ENCODE results near the gene TAOK2. TPM values are rescaled to one million over a fixed set of nuclear protein-coding genes. Genes with fewer than 3 reads are reported as not detected.

The TAOK2 gene
- total RNA-seq, 1 donor from 2014 or later, result 41.5 TPM

DNA sequence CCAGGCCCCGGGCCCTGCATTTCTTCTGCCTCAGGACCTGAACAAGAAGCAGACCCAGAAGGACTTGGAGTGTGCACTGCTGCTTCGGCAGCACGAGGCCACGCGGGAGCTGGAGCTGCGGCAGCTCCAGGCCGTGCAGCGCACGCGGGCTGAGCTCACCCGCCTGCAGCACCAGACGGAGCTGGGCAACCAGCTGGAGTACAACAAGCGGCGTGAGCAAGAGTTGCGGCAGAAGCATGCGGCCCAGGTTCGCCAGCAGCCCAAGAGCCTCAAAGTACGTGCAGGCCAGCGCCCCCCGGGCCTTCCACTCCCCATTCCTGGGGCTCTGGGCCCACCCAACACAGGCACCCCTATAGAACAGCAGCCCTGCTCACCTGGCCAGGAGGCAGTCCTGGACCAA, 12.6 kb downstream of the TAOK2 start:
- intact Hi-C loops (cut with micrococcal nuclease), result no loop called here

DNA sequence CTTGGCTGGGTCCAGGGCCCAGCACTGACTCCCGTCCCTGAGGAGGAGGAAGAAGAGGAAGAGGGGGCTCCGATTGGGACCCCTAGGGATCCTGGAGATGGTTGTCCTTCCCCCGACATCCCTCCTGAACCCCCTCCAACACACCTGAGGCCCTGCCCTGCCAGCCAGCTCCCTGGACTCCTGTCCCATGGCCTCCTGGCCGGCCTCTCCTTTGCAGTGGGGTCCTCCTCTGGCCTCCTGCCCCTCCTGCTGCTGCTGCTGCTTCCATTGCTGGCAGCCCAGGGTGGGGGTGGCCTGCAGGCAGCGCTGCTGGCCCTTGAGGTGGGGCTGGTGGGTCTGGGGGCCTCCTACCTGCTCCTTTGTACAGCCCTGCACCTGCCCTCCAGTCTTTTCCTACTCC, 13.3 kb downstream of the TAOK2 start:
- intact Hi-C loops (cut with micrococcal nuclease), result no loop called here

DNA sequence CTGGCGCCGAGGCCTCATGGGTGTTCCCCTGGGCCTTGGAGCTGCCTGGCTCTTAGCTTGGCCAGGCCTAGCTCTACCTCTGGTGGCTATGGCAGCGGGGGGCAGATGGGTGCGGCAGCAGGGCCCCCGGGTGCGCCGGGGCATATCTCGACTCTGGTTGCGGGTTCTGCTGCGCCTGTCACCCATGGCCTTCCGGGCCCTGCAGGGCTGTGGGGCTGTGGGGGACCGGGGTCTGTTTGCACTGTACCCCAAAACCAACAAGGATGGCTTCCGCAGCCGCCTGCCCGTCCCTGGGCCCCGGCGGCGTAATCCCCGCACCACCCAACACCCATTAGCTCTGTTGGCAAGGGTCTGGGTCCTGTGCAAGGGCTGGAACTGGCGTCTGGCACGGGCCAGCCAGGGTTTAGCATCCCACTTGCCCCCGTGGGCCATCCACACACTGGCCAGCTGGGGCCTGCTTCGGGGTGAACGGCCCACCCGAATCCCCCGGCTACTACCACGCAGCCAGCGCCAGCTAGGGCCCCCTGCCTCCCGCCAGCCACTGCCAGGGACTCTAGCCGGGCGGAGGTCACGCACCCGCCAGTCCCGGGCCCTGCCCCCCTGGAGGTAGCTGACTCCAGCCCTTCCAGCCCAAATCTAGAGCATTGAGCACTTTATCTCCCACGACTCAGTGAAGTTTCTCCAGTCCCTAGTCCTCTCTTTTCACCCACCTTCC, 13.9 kb downstream of the TAOK2 start:
- intact Hi-C loops (cut with micrococcal nuclease), result no loop called here

DNA sequence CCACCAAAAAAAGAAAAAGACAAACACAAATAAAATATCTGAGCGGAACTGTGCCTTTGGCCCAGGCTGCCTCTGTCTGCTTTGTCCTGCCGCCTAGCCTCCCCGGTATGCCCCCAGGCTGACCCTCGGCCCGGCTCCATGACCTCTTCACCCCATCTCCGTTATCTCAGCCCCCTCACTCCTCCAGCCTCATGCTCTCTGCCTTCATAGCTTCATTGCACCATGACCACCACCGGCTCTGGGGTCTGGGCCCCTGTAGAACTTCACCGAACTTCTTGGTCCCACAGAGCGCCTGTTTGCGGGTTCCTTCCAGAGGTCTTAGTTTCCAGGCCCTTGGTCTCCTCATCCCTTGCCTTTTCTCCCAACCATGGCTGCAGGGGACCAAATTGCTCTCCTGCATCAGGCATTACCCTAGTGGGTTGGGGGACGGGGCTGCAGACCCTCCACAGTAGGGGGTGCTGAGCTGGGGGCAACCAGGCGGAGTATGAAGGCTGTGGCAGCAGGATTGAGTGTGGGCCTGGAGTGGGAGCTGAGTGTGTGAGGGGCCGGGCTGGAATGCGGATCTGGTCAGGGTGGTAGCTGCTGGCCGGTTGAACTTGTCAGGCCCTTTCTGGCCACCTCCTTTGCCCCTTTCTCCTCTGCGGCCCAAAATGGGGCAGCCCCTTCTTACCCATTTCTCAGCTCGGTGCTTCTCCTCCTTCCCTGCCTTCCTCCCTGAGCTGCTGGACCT, 14.8 kb downstream of the TAOK2 start:
- intact Hi-C loops (cut with micrococcal nuclease), result no loop called here

DNA sequence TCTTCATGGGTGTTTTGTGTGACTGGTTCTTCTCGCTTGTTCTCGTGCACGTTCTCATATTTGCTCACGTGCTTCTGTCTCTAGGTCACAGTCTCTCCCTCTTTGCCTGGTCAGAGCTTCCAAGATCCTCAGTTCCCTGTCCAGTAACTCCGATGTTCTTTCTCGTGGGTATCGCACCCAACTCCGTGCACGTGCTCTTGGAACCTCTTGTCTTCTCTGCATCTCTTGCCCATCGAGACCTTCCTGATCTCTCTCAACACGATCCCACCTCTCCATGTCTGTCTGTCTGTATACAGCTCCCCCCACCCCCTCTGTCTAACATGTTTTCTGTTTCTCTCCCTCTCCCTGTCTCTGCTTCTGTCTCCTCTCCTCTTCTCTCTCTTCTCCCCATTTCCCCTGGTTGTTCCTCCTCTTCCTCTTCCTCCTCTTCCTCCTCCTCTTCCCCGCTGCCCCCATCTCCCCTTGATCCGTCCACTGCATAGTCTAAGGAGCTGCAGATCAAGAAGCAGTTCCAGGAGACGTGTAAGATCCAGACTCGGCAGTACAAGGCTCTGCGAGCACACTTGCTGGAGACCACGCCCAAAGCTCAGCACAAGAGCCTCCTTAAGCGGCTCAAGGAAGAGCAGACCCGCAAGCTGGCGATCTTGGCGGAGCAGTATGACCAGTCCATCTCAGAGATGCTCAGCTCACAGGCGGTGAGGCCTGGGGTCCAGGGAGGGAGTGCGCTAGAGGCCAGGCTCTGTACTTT, 15.6 kb downstream of the TAOK2 start:
- intact Hi-C loops (cut with micrococcal nuclease), result no loop called here

DNA sequence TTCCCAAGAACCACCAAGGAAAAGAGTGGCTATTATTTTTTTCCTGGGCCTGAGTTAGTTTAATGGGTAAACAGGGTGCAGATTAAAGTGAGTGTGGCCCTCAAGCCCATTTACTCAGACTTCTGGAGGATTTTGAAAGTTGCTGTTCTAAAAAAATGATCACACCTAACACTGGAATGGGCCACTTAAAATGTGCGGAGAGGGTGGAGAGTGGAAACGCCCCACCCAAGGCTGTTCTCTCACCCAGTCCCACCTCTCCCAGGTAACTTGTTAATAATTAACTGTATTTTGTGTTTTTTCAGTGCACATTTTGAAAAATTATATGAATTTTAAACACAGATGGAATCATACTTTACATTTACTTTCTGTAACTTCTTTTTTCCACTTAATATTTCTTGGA, 16.4 kb downstream of the TAOK2 start:
- intact Hi-C loops (cut with micrococcal nuclease), result loop anchor here (10.0 kb wide), 1 partner anchor 395 kb away; no protein-coding TSS in a partner anchor

DNA sequence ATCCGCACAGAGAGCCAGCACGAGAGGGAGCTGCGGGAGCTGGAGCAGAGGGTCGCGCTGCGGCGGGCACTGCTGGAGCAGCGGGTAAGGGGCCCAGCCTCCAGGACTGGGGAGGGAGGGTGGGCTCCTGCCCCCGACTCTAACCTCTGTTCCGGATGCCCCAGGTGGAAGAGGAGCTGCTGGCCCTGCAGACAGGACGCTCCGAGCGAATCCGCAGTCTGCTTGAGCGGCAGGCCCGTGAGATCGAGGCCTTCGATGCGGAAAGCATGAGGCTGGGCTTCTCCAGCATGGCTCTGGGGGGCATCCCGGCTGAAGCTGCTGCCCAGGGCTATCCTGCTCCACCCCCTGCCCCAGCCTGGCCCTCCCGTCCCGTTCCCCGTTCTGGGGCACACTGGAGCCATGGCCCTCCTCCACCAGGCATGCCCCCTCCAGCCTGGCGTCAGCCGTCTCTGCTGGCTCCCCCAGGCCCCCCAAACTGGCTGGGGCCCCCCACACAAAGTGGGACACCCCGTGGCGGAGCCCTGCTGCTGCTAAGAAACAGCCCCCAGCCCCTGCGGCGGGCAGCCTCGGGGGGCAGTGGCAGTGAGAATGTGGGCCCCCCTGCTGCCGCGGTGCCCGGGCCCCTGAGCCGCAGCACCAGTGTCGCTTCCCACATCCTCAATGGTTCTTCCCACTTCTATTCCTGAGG, 17.4 kb downstream of the TAOK2 start:
- intact Hi-C loops (cut with micrococcal nuclease), result loop anchor here (10.0 kb wide), 1 partner anchor 396 kb away; no protein-coding TSS in a partner anchor

DNA sequence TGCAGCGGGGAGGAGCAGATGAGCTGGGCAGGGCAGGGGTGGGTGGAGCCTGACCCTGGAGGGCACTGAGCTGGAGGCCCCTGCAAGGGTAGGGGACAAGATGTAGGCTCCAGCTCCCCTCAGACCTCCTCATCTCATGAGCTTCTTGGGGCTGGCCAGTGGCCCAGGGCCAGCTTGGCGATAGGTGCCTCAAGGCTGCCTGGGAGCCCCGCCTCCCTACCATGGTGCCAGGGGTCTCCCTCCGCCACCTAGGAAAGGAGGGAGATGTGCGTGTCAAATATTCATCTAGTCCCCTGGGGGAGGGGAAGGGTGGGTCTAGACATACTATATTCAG, 17.9 kb downstream of the TAOK2 start:
- intact Hi-C loops (cut with micrococcal nuclease), result loop anchor here (10.0 kb wide), 1 partner anchor 397 kb away; no protein-coding TSS in a partner anchor

DNA sequence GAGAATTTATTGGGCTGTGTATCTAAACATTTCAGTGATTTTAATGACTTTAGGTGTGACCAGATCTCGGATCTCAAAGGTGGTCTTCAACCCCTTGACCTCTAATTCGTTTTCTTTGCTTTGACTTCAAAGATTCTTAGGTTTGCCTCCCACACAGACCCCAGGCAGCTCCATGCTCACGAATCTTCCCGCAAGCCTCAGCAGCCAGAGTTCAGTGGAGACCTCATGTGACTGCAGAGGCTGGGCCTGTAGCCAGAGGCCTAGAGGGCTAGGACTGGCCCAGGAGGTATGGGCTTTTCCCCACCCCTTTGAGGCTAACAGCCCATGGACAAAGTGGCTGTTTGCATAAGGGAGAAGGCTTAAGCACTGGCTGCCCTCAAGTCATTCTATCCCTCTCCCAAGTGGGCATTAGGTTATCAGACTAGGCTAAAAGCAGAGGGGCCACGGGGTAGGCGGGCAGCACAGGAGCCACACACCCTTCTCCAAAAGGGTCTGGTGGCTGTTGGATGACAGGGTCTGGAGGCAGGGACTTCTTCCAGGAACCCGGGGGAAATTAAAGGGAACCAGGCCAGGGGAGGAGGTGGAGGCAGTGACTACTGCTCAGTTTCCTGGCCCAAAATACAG, 18.8 kb downstream of the TAOK2 start:
- intact Hi-C loops (cut with micrococcal nuclease), result loop anchor here (2.0 to 10.0 kb wide), 2 partner anchors 68 to 398 kb away; no protein-coding TSS in a partner anchor

DNA sequence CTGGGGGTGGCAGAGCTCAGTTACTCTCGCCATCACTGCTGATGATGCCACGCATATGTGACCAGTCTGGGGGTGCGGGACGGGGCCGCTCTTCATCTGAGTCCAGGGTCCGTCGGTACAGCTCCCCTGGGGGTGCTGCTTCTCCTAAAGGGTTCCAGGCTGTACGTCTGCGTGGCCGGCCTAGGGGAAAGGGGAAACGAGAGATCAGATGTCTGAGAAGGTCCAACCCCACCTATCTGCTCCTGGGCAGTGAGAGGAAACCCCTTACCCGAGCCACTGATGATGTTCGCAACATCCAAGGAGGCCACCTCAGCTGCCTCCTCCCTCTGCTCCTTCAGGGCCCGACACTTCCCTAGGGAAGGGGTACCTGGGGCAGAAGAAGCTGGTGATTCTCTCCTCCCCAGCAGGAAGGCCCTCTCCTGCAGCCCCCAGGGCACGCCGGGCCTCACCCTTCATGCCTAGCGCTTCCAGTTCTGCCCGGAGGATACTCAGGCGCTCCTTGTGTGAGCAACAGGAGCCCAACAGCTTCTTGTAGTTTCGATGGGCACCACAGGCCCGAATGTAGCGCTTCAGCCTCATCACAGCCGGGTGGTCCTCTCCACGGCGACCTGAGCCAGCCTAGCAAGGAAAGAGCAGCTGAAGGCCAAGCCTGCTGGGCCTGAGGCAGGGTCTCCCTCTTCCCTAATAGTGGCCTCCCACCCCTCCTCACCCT, 19.7 kb downstream of the TAOK2 start:
- intact Hi-C loops (cut with micrococcal nuclease), result loop anchor here (2.0 to 10.0 kb wide), 2 partner anchors 67 to 399 kb away; no protein-coding TSS in a partner anchor

DNA sequence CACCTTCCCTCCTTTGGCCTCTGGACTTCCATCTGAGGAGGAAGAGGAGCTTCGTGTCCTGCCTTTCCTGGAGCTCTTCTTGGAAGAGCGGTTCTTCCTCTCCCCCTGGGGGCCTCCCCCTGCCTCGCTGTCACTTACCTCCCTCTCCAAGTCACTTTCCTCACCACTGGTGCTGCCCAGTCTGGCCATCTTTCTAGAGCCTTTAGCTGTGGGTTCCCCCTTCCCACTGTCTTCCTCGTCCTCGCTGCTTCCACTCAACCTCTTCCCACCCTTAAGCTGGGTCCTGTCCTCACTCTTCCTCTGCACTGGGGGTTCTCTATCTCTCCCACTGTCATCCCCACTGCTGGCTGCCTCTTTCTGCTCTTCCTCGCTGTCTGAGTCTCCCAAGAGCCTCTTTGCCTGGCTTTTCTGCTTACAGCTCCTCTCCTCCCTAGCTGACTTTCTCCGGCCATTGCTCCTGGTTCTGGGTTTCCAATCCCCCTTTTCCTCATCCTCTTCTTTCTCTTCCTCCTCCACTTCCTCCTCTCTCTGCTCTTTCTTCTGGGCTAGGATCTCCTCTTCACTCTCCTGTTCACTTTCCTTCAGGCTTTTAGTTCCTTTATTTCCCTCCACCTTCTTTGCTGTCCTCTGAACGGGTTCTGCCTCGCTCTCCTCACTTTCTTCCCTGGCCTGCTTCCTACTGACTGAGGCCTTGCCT, 20.4 kb downstream of the TAOK2 start:
- intact Hi-C loops (cut with micrococcal nuclease), result loop anchor here (2.0 to 10.0 kb wide), 2 partner anchors 67 to 399 kb away; no protein-coding TSS in a partner anchor

DNA sequence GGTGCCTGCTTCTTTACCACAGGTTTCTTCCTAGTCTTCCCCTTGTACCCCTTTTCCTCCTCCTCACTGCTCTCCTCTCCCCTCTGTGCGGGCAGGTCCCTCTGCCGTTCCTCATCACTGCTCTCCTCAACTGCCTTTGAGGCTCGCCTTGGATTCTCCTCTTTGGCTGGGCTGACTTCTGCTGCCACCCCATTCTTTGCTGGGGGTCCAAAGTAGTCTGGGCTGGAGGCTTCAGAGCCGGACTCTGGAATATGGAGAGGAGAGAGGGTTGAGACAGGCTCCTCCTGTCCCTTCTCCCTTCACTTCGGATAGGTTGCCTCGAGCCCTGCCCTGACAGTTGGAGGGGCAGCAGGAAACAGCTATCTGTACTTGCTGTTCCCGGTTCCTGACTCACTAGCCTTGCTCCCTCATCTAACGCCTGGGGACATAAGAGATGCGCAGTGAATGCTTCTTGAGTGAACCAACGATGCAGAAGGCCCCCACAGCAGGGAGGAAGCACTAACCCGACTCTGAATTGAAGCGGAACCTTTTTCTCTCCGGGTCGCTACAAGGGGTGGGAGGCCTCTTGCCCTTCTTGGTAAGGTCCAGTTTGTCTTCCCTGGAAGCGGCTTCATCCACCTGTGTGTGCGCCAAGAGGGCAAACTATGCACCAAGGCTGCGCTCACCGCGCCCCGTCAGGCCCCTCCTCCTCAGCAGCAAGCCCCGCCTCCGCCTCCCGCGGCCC, 21.1 kb downstream of the TAOK2 start:
- intact Hi-C loops (cut with micrococcal nuclease), result loop anchor here (1.0 to 10.0 kb wide), 4 partner anchors 400 to 1172 kb away; partner anchors contain the start of genes ATXN2L, CFAP119 and RNF40

DNA sequence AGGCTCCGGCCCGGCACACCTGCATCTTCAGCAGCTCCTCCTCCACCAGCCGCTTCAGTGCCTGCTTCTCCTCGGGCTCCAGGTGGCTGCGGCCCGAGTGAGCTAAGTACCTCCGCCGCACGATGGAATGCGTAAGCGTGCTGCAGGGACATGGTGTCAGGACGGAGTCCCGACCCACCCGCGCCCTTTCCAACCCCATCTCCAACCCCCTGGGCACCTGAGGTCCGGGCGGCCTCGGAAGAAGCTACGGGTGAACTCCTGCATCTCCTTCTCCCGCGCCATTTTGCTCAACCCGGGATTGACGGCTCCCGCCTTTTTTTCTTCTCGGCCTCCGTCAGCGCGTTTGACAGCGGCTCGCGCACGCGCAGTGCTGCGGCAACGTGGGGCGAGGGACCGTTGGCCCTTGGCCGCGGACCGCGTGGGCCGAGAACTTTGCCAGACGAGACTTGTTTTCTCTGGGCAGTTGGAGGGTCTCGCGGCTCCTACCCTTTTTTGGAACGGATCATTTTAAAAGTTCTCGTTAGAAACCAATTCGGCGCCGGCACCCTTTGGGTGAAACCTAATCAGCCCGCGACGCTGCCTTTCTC, 21.7 kb downstream of the TAOK2 start, which contains the start of gene HIRIP3:
HIRIP3 (minus strand) TSS at position 294 of the 587 bp plus-strand sequence; CDS start at position 282, 12 bp downstream.
- intact Hi-C loops (cut with micrococcal nuclease), result loop anchor here (1.0 to 10.0 kb wide), 4 partner anchors 401 to 1173 kb away; partner anchors contain the start of genes ATXN2L, CFAP119 and RNF40

DNA sequence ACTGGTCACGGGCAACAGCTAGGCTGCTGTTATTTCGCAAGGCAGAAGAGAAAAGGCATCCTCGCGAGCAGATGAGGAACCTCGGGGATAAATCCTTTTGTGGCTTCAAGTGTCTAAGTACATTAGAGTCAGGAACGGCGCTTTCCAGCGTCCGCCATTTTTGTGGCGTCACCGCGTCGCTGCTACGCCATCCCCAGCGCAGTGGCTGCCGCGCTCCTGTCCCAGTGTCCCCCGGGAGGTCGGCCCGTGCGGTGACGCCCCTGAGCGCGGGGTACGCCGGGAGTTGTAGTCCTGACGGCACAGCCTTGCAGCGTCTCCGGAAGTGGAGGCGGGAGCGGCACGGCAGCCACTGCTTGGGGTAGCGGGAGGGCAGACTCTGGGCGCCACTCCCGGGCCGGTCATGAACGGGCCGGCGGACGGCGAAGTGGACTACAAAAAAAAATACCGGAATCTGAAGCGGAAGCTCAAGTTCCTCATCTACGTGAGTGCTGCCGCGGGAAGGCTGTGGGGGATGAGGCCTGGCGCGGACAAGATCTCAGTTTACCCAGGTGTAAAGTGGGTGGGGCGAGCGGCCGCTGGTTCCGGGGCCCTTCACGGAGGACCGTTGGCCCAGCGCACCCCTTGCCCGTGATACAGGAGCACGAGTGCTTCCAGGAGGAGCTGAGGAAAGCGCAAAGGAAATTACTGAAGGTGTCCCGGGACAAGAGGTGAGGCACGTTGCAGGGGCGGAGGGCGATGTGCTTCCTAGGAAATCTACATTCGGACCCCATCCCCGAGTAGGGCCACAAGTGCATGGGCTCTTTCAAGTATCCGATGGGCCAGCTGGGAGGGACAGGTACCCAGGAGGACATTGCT, 22.5 kb downstream of the TAOK2 start, which contains the start of gene INO80E:
INO80E (plus strand) TSS at position 331 of the 855 bp plus-strand sequence; CDS start at position 401, 70 bp downstream.
- intact Hi-C loops (cut with micrococcal nuclease), result loop anchor here (1.0 to 10.0 kb wide), 14 partner anchors 23 to 1174 kb away; partner anchors contain the start of genes ASPHD1, ATXN2L, CDIPT and CFAP119

DNA sequence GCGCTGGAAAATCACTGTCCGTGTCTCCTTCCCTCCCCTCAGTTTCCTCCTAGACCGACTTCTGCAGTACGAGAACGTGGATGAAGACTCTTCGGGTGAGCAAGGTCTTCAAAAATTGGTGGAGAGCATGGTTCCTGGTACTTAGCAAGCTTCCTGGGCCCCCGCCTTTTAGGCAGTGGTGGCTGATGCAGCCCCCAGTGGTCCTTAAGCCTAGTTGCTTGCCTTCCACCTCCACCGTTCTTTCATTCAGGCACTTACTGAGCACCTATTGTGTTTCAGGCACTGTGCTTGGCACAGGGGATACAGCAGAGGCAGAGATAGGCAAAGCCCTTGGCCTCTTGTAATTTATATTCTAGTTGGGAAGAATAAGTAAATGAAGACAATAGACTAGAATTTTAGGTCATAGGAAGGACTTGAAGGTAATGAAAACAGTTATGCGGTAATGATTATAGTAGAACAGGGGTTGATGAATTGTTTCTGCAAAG, 23.1 kb downstream of the TAOK2 start:
- intact Hi-C loops (cut with micrococcal nuclease), result loop anchor here (1.0 to 10.0 kb wide), 13 partner anchors 24 to 1175 kb away; partner anchors contain the start of genes ASPHD1, ATXN2L, CDIPT and CFAP119

DNA sequence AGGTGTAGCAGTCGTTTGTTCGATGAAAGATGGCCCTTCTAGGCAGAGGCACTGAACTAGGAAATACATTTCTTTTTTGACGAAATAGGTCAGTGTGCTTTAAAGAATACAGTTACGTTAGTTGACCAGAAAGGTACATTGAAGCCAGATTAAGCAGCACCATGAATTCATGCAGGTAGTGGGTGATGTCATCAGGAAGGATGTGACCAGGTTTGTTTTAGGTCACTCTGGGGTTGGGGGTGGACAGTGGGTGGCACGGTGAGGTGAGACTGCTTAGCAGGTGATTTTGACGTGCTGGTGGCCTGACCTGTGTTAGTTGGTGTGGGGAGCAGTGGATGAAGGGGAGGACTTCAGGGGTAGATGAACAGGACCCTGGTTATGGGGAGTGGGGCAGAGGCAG, 25.9 kb downstream of the TAOK2 start:
- intact Hi-C loops (cut with micrococcal nuclease), result loop anchor here (5.0 to 10.0 kb wide), 3 partner anchors 405 to 1177 kb away; partner anchors contain the start of genes ATXN2L, CFAP119 and RNF40

Data from T-helper 1 cell treated with Interleukin-12 subunit alpha and Interleukin-12 subunit beta and Interleukin-4 antibody, amounts not matched to agents 30 ng/mL and 1 ng/mL, for 36 hours (primary cell).